RWPE2 (cell line): ENCODE data around the gene STAMBPL1.
"Not testable (repeated sequence)": the region's sequence is repeated elsewhere in the genome, so short reads cannot be mapped to it uniquely, and the experiment has no call there.

ENCODE experiments used
- ATAC-seq: fragments of 200-7000 bp; cut with Tn5 transposase; 3 replicates; pipeline ENCODE4 v1.9.1; 2021; ENCODE audit warnings: low read depth
- DNase-seq: peaks from one replicate; pipeline ENCODE4 v3.0.0-alpha.2; 2020; ENCODE audit warnings: low spot score
- H3K27ac ChIP-seq: fragments of 450-650 bp; 2 replicates; pipeline ENCODE4 v1.5.1; 2017; ENCODE audit warnings: mild to moderate bottlenecking; ENCODE audit not compliant: poor library complexity, severe bottlenecking
- H3K27me3 ChIP-seq: fragments of 250-450 bp; sonication (Bioruptor Pico); 2 replicates; pipeline ENCODE4 v1.5.1; 2021; ENCODE audit warnings: mild to moderate bottlenecking, moderate library complexity; ENCODE audit not compliant: insufficient read depth, poor library complexity, severe bottlenecking
- H3K36me3 ChIP-seq: fragments of 250-450 bp; sonication (Bioruptor Pico); 2 replicates; pipeline ENCODE4 v1.5.1; 2020; ENCODE audit warnings: low read depth, mild to moderate bottlenecking, moderate library complexity
- H3K4me1 ChIP-seq: fragments of 250-450 bp; sonication (Bioruptor Pico); 2 replicates; pipeline ENCODE4 v1.5.1; 2021; ENCODE audit warnings: mild to moderate bottlenecking, moderate library complexity; ENCODE audit not compliant: insufficient read depth, poor library complexity, severe bottlenecking
- H3K4me3 ChIP-seq: fragments of 250-450 bp; sonication (Bioruptor Pico); 2 replicates; pipeline ENCODE4 v1.5.1; 2021; ENCODE audit warnings: mild to moderate bottlenecking, moderate library complexity; ENCODE audit not compliant: severe bottlenecking
- H3K9me3 ChIP-seq: fragments of 250-450 bp; sonication (Bioruptor Pico); 2 replicates; pipeline ENCODE4 v1.5.1; 2021; ENCODE audit warnings: mild to moderate bottlenecking, moderate library complexity; ENCODE audit not compliant: severe bottlenecking
- TF ChIP-seq, protein P1 (sequence below): fragments of 450-650 bp; IDR thresholded peaks from one replicate; pipeline ENCODE4 v1.5.1; 2017; ENCODE audit warnings: mild to moderate bottlenecking, moderate library complexity; ENCODE audit not compliant: poor library complexity, severe bottlenecking

STAMBPL1 gene

DNA sequence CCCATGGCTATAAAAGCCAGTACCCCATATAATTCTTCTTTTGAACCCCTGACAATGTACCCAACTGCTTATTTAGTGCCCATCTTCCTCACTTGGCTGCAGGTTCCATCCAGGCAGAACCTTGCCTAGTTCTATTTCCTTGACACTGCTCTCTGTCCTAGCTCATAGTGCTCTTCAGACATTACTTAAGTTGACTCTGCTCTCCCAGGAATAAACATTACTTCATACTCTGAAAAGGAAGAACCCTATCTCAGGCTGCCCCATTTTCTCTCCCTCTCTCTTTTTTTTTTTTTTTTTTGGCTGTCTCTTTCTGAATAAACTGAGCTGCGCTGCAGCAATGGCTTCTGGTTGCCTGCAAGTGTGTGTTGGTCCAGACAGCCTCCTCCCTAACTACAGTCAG lies 51.5 kb downstream of the STAMBPL1 start:
- no peak for DNase-seq
- H3K27ac ChIP-seq = no peak overlapping the region

DNA sequence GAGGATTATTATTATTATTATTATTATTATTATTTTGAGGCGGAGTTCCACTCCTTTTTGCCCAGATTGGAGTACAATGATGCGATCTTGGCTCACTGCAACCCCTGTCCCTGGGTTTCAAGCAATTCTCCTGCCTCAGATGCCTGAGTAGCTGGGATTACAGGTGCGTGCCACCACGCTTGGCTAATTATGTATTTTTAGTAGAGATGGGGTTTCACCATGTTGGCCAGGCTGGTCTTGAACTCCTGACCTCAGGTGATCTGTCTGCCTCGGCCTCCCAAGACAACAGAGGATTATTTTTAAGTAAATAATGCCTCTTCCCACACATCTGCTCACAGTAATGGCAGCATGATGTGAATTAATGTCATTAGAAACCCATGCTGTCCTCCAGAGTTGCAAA lies 52.0 kb downstream of the STAMBPL1 start:
- H3K36me3 ChIP-seq, ATAC-seq, H3K4me3 ChIP-seq, H3K4me1 ChIP-seq, DNase-seq, H3K27ac ChIP-seq, H3K27me3 ChIP-seq, H3K9me3 ChIP-seq: not testable (repeated sequence)

More for the DNA sequence above, 51.5 kb downstream of the STAMBPL1 start:
- no peak overlapping the region for H3K4me3 ChIP-seq
- peaks cover 3% of the 10 kb centered on the region for H3K4me1 ChIP-seq
- ATAC-seq = no peak
- H3K27me3 ChIP-seq = no peaks in the 10 kb centered on the region
- H3K9me3 ChIP-seq = no peaks in the 10 kb centered on the region
- TF ChIP-seq, protein P1, sequence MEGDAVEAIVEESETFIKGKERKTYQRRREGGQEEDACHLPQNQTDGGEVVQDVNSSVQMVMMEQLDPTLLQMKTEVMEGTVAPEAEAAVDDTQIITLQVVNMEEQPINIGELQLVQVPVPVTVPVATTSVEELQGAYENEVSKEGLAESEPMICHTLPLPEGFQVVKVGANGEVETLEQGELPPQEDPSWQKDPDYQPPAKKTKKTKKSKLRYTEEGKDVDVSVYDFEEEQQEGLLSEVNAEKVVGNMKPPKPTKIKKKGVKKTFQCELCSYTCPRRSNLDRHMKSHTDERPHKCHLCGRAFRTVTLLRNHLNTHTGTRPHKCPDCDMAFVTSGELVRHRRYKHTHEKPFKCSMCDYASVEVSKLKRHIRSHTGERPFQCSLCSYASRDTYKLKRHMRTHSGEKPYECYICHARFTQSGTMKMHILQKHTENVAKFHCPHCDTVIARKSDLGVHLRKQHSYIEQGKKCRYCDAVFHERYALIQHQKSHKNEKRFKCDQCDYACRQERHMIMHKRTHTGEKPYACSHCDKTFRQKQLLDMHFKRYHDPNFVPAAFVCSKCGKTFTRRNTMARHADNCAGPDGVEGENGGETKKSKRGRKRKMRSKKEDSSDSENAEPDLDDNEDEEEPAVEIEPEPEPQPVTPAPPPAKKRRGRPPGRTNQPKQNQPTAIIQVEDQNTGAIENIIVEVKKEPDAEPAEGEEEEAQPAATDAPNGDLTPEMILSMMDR = no peak
- H3K36me3 ChIP-seq = no peaks in the 10 kb centered on the region

DNA sequence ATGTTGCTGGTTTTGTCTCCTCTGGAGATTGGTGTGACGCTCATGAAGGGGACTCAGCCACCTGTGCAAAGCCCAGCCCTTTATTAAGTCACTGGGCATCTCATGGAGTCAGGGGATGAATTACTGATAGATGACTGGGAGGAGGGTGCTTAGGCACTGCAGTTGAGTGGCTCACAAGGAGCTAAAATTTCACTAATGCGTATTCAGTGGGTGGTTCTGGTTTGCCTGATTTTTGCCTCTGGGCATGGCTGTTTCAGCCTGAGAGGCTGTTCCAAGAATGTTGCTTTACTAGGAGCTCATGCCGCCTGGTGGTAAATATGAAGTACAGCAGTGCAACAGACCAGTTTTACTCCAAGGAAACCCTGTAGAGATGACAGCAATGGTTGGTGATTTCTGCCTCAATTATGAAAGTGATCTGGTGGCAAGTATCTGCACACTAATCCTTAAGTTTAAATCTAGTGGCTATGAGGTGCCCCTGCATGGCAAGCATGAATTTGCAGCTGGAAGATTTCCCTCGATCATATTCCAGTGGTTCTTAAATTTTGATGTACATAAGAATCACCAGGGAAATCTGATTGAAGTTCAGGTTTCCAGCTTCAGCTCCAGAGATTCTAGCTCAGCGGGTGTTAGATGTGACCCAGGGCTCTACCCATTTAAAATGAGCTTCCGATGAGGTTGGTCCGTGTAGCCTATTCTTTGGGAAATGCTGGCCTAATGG lies 52.7 kb downstream of the STAMBPL1 start:
- Histone ChIP-seq H3K9me3 (no peaks in the 10 kb centered on the region), H3K4me3 (no peak overlapping the region), H3K36me3 (no peaks in the 10 kb centered on the region), H3K4me1 (peaks cover 3% of the 10 kb centered on the region), H3K27me3 (no peaks in the 10 kb centered on the region), H3K27ac (no peak overlapping the region)
- no peak for DNase-seq
- TF ChIP-seq, protein P1 = peak; percentile 95
- ATAC-seq = peak; percentile 74

DNA sequence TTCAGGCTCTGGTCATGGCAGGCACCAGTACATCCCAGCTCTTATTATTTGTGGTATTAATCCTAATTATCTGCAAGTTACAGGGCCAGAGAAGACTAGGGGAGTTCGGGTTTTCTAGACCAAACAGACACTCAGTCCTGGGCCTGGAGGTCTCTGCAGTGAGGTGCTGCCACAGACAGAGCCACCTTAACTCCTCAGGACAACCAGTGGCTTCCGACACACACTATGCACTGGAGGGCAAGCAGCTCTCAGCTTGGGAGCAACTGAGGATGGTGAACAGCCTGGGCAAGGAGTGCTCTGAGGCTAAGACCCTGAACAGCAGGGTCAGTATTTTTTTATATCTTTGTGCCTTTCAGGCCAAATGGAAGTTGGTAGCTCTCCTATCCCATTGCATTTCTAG lies 53.5 kb downstream of the STAMBPL1 start:
- Histone ChIP-seq H3K9me3 (no peaks in the 10 kb centered on the region), H3K27me3 (no peaks in the 10 kb centered on the region), H3K4me3 (no peak overlapping the region), H3K36me3 (no peaks in the 10 kb centered on the region), H3K27ac (no peak overlapping the region), H3K4me1 (peaks cover 3% of the 10 kb centered on the region)
- no peak for ATAC-seq
- TF ChIP-seq, protein P1 = no peak
- no peak for DNase-seq

DNA sequence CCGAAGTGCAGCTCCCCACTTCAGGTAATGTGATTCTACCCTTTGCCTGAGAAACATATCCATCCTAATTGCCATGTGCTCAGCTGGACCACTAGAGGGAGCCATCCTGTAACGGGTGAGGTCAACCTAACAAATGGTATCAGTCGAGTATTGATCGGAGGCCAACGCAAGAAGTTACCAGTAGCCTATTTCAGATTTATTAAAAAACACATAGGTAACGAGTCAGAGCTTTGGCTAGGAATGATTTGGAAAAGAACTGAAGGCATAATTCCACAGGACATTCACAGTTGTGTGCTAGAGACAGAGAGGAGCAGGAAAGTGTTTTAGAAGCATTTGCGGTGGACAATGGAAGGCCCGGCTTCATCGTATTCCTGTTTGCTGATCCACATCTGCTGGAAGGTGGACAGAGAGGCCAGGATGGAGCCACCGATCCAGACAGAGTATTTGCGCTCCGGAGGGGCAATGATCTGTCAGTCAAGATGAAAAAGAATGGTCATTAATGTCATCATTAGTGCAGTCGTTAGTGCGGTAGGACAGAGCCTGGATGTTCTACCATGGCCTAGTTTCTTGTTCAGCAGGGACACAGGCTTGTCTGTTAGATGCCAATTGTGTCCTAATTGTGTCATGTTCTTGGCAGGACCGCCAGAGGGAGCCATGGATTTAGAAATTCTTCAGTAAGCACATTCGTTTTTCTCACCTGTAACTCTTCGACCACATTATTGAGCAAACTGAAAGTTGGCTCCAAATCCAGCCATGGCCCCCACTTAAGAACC lies 55.0 kb downstream of the STAMBPL1 start:
- peak; percentile 71 for ATAC-seq
- peaks cover 3% of the 10 kb centered on the region for H3K4me1 ChIP-seq
- DNase-seq = no peak
- H3K9me3 ChIP-seq = no peaks in the 10 kb centered on the region
- no peaks in the 10 kb centered on the region for H3K27me3 ChIP-seq
- H3K4me3 ChIP-seq = no peak overlapping the region
- TF ChIP-seq, protein P1 = peak; percentile 93
- H3K36me3 ChIP-seq = no peaks in the 10 kb centered on the region
- no peak overlapping the region for H3K27ac ChIP-seq
